Liver (tissue), 9 donors: ENCODE results near the gene HOXC13. TPM values are rescaled to one million over a fixed set of nuclear protein-coding genes. Genes with fewer than 3 reads are reported as not detected.

Source experiments
- DNase-seq: peaks from one replicate; pipeline ENCODE4 v3.0.0-alpha.2; 2017; ENCODE audit warnings: low spot score
- H3K27ac ChIP-seq, 2 donors: one replicate each; pipeline ENCODE4 v1.7.0; 2013; ENCODE audit warnings: inconsistent platforms in 2 of 2, low read length in 2 of 2, control low read depth in 1 of 2, low read depth in 1 of 2, mild to moderate bottlenecking in 1 of 2
- H3K27me3 ChIP-seq, 4 donors: one replicate each; pipeline versions ENCODE4 v1.6.1 to v1.7.0; 2013; ENCODE audit warnings: low read length in 3 of 4, inconsistent platforms in 1 of 4, mild to moderate bottlenecking in 1 of 4, moderate library complexity in 1 of 4; ENCODE audit not compliant: control insufficient read depth in 4 of 4, insufficient read depth in 4 of 4
- H3K36me3 ChIP-seq, 4 donors: one replicate each; pipeline versions ENCODE4 v1.6.1 to v1.7.0; 2013; ENCODE audit warnings: low read length in 3 of 4, mild to moderate bottlenecking in 3 of 4, low read depth in 1 of 4, moderate library complexity in 1 of 4; ENCODE audit not compliant: control insufficient read depth in 4 of 4, insufficient read depth in 3 of 4
- H3K4me1 ChIP-seq, 4 donors: one replicate each; pipeline versions ENCODE4 v1.6.1 to v1.7.0; 2013; ENCODE audit warnings: low read length in 3 of 4, mild to moderate bottlenecking in 3 of 4, moderate library complexity in 1 of 4; ENCODE audit not compliant: control insufficient read depth in 4 of 4, insufficient read depth in 4 of 4
- H3K4me3 ChIP-seq, 3 donors: one replicate each; pipeline versions ENCODE4 v1.6.1 to v1.7.0; 2013; ENCODE audit warnings: low read length in 3 of 3, control low read depth in 1 of 3, low read depth in 1 of 3, mild to moderate bottlenecking in 1 of 3
- H3K9ac ChIP-seq, 2 donors: one replicate each; pipeline ENCODE4 v1.7.0; 2013; ENCODE audit warnings: low read length in 2 of 2, mild to moderate bottlenecking in 2 of 2, moderate library complexity in 2 of 2, control low read depth in 1 of 2, low read depth in 1 of 2
- H3K9me3 ChIP-seq, 4 donors: one replicate each; pipeline versions ENCODE4 v1.6.1 to v1.7.0; 2013; ENCODE audit warnings: low read length in 3 of 4; ENCODE audit not compliant: control insufficient read depth in 4 of 4
- EGR1 ChIP-seq, 2 donors: IDR thresholded peaks; 2 replicates each; pipeline ENCODE4 v1.6.1; 2016 to 2018; ENCODE audit warnings: antibody characterized with exemption in 2 of 2, low read depth in 2 of 2
- FOXA2 ChIP-seq: IDR thresholded peaks from 2 replicates; pipeline ENCODE4 v1.6.1; 2016; ENCODE audit warnings: antibody characterized with exemption
- HNF4G ChIP-seq: IDR thresholded peaks from 2 replicates; pipeline ENCODE4 v1.6.1; 2016; ENCODE audit warnings: antibody characterized with exemption
- JUND ChIP-seq, 2 donors: IDR thresholded peaks; 2 replicates each; pipeline ENCODE4 v1.6.1; 2016; ENCODE audit warnings: antibody characterized with exemption in 2 of 2
- NR2F2 ChIP-seq: IDR thresholded peaks from 2 replicates; pipeline ENCODE4 v1.6.1; 2016; ENCODE audit warnings: antibody characterized with exemption
- RXRA ChIP-seq, 2 donors: IDR thresholded peaks; 2 replicates each; pipeline ENCODE4 v1.6.1; 2017 to 2018; ENCODE audit warnings: antibody characterized with exemption in 2 of 2, mild to moderate bottlenecking in 1 of 2
- SP1 ChIP-seq: IDR thresholded peaks from 2 replicates; pipeline ENCODE4 v1.6.1; 2018; ENCODE audit warnings: antibody characterized with exemption, mild to moderate bottlenecking
- TAF1 ChIP-seq: conservative IDR thresholded peaks from 2 replicates; pipeline ENCODE4 v1.6.1; 2016; ENCODE audit warnings: antibody characterized with exemption, mild to moderate bottlenecking
- YY1 ChIP-seq: IDR thresholded peaks from 2 replicates; pipeline ENCODE4 v1.6.1; 2016; ENCODE audit warnings: antibody characterized with exemption, mild to moderate bottlenecking
- WGBS: extraction: QIAGEN DNeasy Blood & Tissue Kit; methylation state at CpG from one replicate; pipeline ENCODE4 v1.1.7; 2013; 5-methylcytosine and 5-hydroxymethylcytosine counted together
- polyA plus RNA-seq, 2 donors: library from polyadenylated mRNA; stranded (reverse) in 1 of 2; unstranded in 1 of 2; fragments of 200-250 nt in 1 of 2; fragments of >200 nt in 1 of 2; fragmentation: Nextera tagmentation in 1 of 2; extraction: Ambion mirVana in 1 of 2; gene quantifications; one replicate each; pipeline versions ENCODE4 v1.2.1 to v1.2.3, GENCODE V29; 2013 to 2015
- total RNA-seq, 2 donors: library from RNA; depleted of rRNA; stranded (reverse); fragments of >200 nt; gene quantifications; one replicate each; pipeline ENCODE4 v1.2.3, GENCODE V29; 2014
- TF ChIP-seq, protein P1 (sequence below): IDR thresholded peaks from 2 replicates; pipeline ENCODE4 v1.6.1; 2016; ENCODE audit warnings: antibody characterized with exemption
- TF ChIP-seq, protein P2 (sequence below): IDR thresholded peaks from 2 replicates; pipeline ENCODE4 v1.6.1; 2016; ENCODE audit warnings: antibody characterized with exemption
- TF ChIP-seq, protein P3 (sequence below): IDR thresholded peaks from 2 replicates; pipeline ENCODE4 v1.6.1; 2016; ENCODE audit warnings: antibody characterized with exemption, mild to moderate bottlenecking
- TF ChIP-seq, protein P4 (sequence below): fragments of 150-350 bp; IDR thresholded peaks from 2 replicates; pipeline ENCODE4 v1.5.1; 2017; ENCODE audit warnings: improper control_type of control experiment, low read depth, low read length; ENCODE audit not compliant: missing input control
- donor health status: healthy.
- donor health status: healthy.
- donor health status: healthy.
- donor health status: healthy.
- donor health status: healthy.

HOXC13 gene
- total and polyA plus RNA-seq, 4 donors, result not detected

- no peak overlapping the region for H3K27ac ChIP-seq
- H3K36me3 ChIP-seq, result no peaks in the 10 kb centered on the region
- no peak overlapping the region for H3K4me3 ChIP-seq
- DNase-seq, result no peak
- peaks cover 0 to 3% (median 0%) of the 10 kb centered on the region in 4 donors for H3K9me3 ChIP-seq
- peaks cover 4 to 58% (median 38%) of the 10 kb centered on the region in 4 donors for H3K27me3 ChIP-seq
- 10% methylated on average over 39 of the region's 39 CpGs for WGBS
- no peak overlapping the region for H3K9ac ChIP-seq
- H3K4me1 ChIP-seq, result peaks cover 0 to 5% (median 0%) of the 10 kb centered on the region in 4 donors
- TF ChIP-seq, protein P1, sequence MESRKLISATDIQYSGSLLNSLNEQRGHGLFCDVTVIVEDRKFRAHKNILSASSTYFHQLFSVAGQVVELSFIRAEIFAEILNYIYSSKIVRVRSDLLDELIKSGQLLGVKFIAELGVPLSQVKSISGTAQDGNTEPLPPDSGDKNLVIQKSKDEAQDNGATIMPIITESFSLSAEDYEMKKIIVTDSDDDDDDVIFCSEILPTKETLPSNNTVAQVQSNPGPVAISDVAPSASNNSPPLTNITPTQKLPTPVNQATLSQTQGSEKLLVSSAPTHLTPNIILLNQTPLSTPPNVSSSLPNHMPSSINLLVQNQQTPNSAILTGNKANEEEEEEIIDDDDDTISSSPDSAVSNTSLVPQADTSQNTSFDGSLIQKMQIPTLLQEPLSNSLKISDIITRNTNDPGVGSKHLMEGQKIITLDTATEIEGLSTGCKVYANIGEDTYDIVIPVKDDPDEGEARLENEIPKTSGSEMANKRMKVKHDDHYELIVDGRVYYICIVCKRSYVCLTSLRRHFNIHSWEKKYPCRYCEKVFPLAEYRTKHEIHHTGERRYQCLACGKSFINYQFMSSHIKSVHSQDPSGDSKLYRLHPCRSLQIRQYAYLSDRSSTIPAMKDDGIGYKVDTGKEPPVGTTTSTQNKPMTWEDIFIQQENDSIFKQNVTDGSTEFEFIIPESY, result no peak
- no peak for TF ChIP-seq RXRA (IDR thresholded peaks at IDR 0.05)
- TF ChIP-seq JUND (IDR thresholded peaks at IDR 0.05), result no peak
These were observed 21.8 kb downstream of the HOXC13 start for GRCh38 chr12:53960187-53961024.

DNA sequence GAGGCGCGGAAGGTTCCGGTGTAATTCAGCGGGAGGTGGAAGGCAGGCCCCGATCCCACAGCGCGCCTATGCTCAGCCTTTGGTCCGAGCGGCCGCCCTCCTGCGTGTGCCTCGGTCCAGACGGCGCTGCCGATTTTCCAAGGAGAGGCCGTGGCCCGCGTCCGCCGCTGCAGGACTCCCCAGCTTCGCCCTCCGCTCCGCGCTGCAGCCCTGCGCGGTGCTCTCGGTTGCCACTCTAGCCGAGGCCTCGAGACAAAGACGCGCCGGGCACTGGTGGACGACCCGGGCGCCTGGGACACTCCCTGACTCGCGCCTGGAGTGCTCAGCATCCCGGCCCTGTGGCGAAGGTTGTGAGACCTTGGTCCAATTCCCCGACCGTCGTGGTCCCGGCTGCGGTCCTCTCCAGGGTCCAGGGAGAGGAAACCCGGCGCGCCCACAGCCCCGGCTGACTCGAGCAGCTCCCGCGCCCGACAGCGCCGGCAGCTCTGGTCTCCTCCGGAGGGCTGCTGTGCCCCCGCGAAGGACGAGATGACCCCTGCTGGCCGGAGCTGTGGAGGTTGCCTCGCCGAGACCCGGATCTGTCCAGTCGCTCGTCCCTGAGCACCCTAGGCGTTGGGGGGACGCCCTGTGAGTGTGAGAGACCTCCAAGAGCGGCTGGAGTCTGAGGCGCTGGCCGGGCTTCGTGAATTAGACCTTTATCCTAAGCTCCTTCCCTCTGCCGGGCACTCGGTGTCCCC is 22.6 kb downstream of the HOXC13 start:
- Histone ChIP-seq H3K36me3 (no peaks in the 10 kb centered on the region), H3K4me1 (peaks cover 0 to 5% (median 1%) of the 10 kb centered on the region in 4 donors), H3K27me3 (peaks cover 3 to 58% (median 36%) of the 10 kb centered on the region in 4 donors), H3K9me3 (peaks cover 0 to 3% (median 0%) of the 10 kb centered on the region in 4 donors), H3K27ac (no peak overlapping the region), H3K9ac (no peak overlapping the region), H3K4me3 (no peak overlapping the region)
- 4% methylated on average over 72 of the region's 72 CpGs for whole genome bisulfite sequencing
- TF ChIP-seq RXRA (IDR thresholded peaks at IDR 0.05) (no peak), HNF4G (no peak), JUND (IDR thresholded peaks at IDR 0.05) (no peak), FOXA2 (no peak), EGR1 (IDR thresholded peaks at IDR 0.05; ENCODE audit: low read depth in 2 of 2) (no peak), YY1 (no peak), NR2F2 (no peak), SP1 (no peak), TAF1 (no peak)
- TF ChIP-seq, protein P2, sequence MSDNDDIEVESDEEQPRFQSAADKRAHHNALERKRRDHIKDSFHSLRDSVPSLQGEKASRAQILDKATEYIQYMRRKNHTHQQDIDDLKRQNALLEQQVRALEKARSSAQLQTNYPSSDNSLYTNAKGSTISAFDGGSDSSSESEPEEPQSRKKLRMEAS, result no peak
- TF ChIP-seq, protein P3, sequence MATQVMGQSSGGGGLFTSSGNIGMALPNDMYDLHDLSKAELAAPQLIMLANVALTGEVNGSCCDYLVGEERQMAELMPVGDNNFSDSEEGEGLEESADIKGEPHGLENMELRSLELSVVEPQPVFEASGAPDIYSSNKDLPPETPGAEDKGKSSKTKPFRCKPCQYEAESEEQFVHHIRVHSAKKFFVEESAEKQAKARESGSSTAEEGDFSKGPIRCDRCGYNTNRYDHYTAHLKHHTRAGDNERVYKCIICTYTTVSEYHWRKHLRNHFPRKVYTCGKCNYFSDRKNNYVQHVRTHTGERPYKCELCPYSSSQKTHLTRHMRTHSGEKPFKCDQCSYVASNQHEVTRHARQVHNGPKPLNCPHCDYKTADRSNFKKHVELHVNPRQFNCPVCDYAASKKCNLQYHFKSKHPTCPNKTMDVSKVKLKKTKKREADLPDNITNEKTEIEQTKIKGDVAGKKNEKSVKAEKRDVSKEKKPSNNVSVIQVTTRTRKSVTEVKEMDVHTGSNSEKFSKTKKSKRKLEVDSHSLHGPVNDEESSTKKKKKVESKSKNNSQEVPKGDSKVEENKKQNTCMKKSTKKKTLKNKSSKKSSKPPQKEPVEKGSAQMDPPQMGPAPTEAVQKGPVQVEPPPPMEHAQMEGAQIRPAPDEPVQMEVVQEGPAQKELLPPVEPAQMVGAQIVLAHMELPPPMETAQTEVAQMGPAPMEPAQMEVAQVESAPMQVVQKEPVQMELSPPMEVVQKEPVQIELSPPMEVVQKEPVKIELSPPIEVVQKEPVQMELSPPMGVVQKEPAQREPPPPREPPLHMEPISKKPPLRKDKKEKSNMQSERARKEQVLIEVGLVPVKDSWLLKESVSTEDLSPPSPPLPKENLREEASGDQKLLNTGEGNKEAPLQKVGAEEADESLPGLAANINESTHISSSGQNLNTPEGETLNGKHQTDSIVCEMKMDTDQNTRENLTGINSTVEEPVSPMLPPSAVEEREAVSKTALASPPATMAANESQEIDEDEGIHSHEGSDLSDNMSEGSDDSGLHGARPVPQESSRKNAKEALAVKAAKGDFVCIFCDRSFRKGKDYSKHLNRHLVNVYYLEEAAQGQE, result no peak
- TF ChIP-seq, protein P4, sequence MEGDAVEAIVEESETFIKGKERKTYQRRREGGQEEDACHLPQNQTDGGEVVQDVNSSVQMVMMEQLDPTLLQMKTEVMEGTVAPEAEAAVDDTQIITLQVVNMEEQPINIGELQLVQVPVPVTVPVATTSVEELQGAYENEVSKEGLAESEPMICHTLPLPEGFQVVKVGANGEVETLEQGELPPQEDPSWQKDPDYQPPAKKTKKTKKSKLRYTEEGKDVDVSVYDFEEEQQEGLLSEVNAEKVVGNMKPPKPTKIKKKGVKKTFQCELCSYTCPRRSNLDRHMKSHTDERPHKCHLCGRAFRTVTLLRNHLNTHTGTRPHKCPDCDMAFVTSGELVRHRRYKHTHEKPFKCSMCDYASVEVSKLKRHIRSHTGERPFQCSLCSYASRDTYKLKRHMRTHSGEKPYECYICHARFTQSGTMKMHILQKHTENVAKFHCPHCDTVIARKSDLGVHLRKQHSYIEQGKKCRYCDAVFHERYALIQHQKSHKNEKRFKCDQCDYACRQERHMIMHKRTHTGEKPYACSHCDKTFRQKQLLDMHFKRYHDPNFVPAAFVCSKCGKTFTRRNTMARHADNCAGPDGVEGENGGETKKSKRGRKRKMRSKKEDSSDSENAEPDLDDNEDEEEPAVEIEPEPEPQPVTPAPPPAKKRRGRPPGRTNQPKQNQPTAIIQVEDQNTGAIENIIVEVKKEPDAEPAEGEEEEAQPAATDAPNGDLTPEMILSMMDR, result no peak
- DNase-seq, result no peak
